NB4 (cell line): ENCODE data around the gene ANKRD26.

ENCODE experiments used
- POLR2A ChIP-seq: IDR thresholded peaks from 2 replicates; pipeline ENCODE4 v1.6.1; 2011; ENCODE audit warnings: mild to moderate bottlenecking; ENCODE audit not compliant: insufficient read length; ENCODE audit errors: extremely low read depth
- TF ChIP-seq, protein P1 (sequence below): IDR thresholded peaks from one replicate; pipeline ENCODE4 v1.5.1; 2012; ENCODE audit warnings: low read depth, low read length
- TF ChIP-seq, protein P2 (sequence below): IDR thresholded peaks from 2 replicates; pipeline ENCODE4 v1.6.1; 2011; ENCODE audit warnings: low read depth, low read length

DNA sequence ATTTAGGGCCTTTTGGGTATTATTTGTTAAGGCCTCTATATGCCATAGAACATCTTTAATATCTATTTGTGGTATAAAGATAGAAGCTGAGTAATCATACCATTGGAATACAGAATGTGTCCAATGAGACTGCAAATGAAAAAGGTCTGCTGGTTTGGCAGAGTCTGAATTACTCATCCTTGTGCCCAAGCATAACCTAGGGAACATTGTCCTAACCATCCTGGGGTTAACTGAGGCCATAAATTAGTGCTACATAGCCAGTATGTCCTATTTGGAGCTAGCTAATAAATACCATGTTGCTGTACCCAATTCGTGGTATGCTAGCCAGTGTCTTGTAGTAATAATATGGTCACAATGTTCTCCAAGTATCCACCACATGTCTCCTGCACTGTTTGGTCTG lies 117.1 kb downstream of the ANKRD26 start:
- TF ChIP-seq, protein P1, sequence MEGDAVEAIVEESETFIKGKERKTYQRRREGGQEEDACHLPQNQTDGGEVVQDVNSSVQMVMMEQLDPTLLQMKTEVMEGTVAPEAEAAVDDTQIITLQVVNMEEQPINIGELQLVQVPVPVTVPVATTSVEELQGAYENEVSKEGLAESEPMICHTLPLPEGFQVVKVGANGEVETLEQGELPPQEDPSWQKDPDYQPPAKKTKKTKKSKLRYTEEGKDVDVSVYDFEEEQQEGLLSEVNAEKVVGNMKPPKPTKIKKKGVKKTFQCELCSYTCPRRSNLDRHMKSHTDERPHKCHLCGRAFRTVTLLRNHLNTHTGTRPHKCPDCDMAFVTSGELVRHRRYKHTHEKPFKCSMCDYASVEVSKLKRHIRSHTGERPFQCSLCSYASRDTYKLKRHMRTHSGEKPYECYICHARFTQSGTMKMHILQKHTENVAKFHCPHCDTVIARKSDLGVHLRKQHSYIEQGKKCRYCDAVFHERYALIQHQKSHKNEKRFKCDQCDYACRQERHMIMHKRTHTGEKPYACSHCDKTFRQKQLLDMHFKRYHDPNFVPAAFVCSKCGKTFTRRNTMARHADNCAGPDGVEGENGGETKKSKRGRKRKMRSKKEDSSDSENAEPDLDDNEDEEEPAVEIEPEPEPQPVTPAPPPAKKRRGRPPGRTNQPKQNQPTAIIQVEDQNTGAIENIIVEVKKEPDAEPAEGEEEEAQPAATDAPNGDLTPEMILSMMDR, result no peak
- TF ChIP-seq POLR2A, result no peak
- TF ChIP-seq, protein P2, sequence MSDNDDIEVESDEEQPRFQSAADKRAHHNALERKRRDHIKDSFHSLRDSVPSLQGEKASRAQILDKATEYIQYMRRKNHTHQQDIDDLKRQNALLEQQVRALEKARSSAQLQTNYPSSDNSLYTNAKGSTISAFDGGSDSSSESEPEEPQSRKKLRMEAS, result no peak
